HUDEP-2 (cell line): Measurements from ENCODE around the gene SIRPB1.
"Not testable (repeated sequence)": the region's sequence is repeated elsewhere in the genome, so short reads cannot be mapped to it uniquely, and the experiment has no call there.

Experiments used
- DNase-seq, 76 experiments: peaks; one replicate each; lab custom pipeline; 2025; ENCODE audit not compliant: unreplicated experiment in 76 of 76; lab: John Stamatoyannopoulos, UW

Gene SIRPB1

GRCh38 chr20:1608678-1609347 is 11.0 kb downstream of the SIRPB1 start:
- not testable (repeated sequence) for DNase-seq

DNA sequence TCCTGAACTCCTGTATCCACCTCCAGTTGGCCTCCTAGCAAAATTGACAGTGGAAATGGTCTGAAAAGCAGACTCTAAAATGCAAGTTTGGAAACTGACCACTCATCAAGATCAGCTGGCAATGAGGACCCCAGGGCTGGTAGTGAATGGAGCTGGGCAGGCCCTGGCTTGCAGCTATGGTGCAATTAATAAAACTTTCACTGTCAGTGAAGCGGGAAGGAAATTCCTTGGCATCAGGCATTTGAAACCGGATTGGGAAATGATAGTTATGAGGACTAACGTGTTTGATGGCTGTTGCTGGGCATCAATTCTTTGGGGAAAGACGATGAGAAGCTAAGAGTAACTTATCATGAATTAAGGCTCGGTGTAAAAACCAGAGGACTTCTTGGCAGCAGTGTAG is 19.1 kb downstream of the SIRPB1 start:
- DNase-seq, result no peak

- DNase-seq, result no peak
Observed at GRCh38 chr20:1595333-1595732, 24.5 kb downstream of the SIRPB1 start.

DNA sequence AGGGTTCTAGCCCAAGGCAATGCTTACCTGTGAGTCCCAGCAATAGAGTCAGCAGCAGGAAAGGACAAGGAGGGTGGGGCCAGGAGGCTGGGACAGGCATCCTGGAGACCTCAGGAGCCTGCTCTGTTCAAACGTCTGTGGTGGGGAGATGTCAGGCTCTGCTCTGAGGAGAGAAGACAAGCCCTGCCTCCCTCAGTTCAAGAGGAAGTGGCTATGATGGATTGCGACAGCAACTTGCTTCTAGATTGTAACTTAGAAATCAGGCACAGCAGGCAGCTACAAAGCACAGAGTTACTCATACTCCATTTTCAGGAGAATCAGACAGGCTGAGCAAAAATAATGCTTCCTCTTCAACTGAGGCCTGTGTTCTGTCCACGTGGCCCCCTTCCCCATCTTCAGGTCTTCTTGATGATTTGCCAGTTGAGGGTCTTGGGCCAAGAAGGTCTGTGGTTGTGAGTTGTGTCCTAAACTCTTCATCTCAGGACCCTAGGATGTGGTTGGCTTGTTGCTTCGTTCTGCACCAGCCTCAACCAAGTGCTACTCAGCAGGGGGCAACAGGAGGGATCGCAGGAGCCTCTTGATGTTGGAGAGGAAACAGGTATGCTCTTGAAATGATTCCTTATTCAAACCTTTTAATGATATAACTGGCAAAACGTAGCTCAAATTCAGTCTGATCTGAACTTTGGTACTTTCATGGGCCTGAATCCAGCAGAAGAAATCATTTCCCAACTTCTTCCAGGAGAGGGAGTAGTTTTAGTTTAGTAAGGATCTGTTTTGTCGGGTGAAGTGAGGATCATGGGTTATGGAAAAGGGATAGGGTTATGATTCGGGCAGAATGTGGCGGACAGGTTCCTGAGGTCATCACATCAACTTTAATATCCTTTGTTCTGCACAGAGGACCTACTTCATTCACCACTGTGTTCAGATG is 31.0 kb downstream of the SIRPB1 start:
- no peak for DNase-seq

- no peak for DNase-seq
Observed at GRCh38 chr20:1587781-1588532, 31.9 kb downstream of the SIRPB1 start.

- no peak for DNase-seq
Observed at GRCh38 chr20:1579488-1579887, 40.3 kb downstream of the SIRPB1 start.

DNA sequence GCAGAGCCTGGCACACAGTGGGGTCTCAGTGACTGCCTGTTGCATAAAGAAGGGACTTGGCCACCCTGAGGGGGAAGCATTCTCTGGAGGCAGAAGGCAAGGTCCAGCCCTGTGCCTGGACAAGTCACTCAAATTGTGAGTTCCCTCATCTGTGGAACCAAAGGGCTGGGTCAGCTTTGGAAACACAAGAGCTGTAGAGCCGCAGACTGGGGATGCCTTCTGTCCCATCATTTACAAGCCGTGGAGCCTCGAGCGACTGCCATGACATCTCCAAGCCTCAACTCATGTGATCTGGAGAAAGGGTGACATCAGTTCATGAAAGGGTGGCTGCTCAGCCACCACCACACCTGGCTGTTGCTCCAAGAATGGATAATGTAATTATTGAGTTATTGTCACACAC is 41.9 kb downstream of the SIRPB1 start:
- DNase-seq, result no peak

DNA sequence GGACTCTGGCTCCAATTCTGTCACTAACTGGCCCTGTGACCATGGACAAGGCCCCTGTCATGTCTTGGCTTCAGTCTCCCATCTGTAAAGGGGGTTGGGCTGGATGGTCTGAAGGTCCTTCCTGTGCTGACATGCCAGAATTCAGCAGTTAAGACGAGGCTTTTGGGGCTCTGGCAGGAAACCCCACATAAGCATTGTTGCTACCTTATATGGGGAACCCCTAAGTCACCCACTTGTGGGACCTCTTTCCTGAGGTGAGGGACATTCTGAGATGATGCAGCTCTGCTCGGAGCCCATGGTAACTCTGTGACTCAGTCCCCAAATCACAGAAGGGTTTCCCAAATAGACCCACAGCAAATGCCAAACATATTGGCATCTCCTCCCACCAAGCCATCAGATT is 42.5 kb downstream of the SIRPB1 start:
- not testable (repeated sequence) for DNase-seq

DNA sequence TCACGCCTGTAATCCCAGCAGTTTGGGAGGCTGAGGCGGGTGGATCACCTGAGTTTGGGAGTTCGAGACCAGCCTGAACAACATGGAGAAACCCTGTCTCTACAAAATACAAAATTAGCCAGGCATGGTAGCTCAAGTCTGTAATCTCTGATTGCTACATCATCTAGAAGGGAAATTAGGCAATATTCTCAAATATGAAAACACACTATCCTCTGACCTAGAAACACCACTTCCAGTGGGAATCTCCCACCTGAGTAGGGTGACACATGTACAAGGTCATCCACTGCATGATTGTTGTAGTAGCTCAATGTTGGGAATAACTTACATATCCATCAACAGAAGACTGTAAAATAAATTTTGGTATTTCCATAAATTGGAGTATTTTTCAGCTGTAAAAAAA is 43.2 kb downstream of the SIRPB1 start:
- DNase-seq, result no peak

DNA sequence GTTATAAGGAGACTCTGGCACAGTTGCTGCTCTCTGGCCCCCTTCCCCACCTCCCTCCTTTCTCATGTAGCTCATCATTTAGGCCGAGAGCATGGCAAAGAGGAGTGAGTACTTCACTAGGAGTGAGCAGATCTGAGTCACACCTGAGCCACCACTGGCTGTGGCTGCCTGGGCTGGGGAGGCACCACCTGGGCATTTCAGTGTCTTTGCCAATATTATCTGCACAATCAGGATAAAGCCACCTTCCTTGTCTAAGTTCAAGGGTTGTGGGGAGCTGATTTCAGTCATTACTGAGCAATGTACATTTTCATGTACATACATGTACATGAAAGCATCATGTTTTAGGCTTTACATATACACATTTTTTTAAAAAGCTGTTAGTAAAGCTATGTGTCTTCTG is 43.8 kb downstream of the SIRPB1 start:
- DNase-seq, result not testable (repeated sequence)

DNA sequence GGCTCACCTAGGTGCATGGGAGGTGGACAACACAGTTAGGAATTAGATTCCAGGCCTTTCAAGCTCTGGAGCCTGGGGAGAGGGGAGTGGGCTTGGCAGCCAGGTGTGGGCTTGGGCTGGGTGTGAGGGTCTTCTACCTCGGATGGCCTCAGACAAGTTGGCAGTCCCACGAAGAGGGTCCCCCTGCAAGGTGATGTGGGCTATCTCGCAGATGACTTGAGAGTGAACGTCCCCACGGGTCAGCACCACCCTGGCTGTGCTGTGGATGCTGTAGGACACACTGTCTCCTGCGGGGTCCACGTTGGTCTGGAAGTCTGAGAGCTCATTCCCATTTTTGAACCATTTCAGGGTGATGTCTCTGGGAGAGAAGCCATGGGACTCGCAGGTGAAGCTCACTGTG is 48.2 kb downstream of the SIRPB1 start:
- not testable (repeated sequence) for DNase-seq
